ENCODE data around the gene SCAMP3.
"Not testable (repeated sequence)": the region's sequence is repeated elsewhere in the genome, so short reads cannot be mapped to it uniquely, and the experiment has no call there.

SCAMP3 gene

DNA sequence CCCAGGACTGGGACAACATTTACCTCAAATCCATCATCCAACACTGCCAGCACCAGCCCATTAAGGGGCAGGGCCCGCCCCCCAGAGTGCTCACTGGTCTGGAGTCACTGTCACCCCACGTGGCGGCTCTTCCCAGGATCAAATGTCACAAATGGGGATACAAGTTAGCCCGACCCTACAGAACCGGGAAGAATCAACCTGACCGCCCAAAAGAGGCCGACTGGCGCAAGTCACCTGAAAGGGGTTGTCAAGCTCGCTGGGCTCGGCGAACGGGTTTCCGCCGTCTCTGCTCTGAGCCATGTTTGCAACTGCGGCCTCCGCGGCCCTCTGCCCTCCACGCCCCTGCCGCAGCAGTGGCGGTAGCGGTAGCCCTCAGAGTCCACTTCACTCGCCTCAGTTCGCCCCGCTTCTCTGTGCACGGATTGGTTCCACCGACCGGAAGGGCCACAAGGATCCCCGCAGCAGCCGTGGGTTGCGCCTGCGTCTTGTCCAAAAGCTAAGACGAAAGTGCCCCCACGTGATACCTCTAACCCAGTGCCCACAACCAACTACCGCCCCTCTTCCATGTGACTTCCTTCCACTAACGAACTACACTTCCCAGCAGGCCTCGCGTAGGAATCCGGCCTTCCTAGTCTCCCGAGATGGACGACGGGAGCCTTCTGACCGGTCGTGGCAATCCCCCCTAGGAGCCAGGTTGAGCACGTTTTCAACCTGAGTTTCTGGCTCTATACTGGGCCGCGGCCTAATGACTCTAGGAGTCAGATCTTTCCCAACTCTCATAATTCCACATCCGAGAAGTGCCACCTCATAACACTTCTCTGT is at the start of gene SCAMP3:
Gene SCAMP3 (minus strand): TSS at position 509 of the 822 bp plus-strand sequence. CDS start 209 bp downstream, at position 300.
- peak; percentile 82 for DNase-seq

DNA sequence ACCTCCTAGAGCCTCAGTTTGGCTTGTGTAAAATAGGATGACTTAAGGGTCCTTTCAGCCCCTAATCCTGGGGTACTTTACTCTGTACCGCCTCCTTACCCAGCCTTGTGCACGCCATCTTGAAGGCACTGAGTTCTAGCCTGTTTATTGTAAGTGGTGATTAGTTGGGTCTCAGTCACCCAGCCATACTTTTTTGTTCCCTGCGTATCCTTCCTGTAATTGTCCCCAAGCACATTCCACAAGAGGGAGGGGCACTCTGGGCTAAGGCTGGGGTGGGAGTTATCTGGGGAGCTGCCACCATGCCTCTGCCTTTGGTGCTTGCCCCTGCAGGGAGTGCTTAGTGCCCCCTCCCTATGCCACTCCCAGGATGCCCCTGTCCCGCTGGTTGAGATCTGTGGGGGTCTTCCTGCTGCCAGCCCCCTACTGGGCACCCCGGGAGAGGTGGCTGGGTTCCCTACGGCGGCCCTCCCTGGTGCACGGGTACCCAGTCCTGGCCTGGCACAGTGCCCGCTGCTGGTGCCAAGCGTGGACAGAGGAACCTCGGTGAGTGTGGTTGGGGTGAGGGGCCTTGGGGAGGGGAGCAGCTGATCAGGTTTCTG is 47.4 kb upstream of the SCAMP3 start:
- DNase-seq = no peak

DNA sequence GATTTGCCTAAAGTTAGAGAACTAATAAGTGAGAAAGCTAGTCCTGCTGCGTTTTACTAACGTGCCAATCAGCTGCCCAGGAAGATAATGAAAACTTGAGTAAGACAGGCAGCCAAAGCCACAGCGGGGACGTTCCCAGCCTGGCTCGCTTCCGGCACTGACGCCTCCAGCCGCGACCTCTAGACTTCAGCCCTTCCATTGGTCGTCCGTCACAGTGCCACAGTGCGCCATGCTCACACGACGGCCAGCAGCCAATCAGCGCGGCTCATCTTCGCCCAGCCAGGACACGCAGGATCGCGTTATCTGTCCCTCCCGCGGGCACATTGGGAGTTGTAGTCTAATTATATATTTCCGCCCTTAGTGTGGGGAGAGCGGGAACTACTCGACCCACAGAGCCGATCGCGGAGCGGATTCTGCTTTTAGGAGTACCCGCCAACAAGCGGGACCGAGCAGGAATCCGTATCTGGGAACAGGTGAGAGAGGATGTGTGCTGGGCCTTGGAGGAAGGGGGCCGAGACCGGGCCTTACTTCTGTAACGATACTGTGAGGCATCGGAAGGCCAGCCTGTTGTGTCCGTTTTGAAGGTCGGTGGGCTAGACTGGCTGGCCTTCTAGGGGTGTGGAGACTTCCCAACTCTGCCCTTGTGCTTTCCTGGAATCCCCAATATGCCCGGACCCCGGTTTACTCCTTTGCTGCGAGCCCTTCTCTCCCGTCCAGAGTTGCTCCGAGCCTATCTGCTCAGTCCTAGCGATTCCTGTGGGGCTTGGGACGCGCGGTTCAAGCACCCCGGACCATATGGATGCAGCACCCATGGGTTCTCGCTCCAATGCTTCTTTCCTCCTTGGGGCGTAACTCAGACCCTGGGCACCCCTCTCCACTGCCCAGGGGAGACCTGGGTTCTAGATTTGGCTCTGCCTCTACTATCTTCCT is 46.6 kb upstream of the SCAMP3 start, which contains the start of gene FDPS:
Gene FDPS (plus strand): TSS at position 374 of the 930 bp plus-strand sequence. CDS start 924 bp downstream, outside the sequence.
- DNase-seq = peak; percentile 96

DNA sequence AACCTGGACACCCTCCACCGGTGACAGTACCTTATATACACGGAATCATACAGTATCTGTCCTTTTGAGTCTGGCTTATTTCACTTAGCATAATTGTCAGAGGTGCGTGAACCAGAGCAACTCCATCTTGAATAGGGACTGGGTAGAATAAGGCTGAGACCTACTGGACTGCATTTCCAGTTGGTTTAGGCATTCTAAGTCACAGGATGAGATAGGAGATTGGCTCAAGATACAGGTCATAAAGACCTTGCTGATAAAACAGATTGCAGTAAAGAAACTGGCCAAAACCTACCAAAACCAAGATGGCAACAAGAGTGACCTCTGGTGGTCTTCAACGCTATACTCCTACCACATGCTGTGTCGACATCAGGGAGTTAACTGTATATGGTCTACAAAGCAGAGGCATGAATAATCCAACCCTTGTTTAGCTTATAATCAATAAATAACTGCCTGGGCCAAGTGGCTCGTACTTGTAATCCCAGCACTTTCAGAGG is 45.1 kb upstream of the SCAMP3 start:
- no peak for DNase-seq

DNA sequence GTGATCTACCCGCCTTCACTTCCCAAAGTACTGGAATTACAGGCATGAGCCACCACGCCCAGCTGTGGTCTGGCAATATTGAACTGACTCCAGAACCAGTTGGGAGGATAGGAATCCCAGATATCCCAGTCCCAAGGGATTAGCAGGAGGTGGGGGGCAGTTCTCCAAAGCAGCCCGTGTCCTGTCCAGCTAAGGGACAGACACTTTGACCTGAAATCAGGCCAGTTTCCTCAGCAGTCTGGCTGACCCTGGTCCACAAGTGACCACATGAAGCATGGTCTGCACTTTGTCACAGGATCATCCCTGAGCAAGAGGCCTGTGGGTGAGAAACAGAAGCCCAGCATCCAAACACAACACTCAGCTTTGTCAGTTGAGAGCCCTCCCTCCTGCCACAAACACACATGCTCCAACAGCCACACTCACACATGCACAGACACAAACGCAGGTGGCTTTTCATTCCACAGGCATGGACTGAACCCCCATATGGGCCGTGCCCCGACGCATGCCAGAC is 43.8 kb upstream of the SCAMP3 start:
- no peak for DNase-seq

DNA sequence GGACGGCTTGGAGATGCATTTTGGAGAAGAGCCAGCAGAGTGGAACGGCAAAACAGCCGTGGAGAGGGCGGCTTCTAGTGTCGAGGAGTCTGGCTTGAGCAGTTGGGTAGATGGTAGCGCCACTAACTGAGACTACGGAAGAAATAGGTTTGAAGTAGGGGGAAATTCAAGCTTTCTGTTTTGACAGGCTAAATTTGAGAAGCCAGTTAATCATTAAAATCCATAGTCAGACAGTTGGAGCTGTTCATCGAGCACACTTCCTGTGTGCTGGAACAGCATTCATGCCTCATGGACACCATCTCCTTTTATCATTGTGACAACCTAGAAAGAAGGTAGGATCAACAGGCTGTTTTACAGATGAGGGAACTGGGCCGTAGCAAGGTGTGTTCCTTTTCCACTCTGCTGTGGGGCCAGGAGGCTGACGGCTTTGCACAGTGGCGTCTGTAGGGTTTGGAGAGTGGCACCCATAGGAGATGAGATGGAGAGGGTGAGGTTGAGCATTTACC is 42.5 kb upstream of the SCAMP3 start:
- no peak for DNase-seq

DNA sequence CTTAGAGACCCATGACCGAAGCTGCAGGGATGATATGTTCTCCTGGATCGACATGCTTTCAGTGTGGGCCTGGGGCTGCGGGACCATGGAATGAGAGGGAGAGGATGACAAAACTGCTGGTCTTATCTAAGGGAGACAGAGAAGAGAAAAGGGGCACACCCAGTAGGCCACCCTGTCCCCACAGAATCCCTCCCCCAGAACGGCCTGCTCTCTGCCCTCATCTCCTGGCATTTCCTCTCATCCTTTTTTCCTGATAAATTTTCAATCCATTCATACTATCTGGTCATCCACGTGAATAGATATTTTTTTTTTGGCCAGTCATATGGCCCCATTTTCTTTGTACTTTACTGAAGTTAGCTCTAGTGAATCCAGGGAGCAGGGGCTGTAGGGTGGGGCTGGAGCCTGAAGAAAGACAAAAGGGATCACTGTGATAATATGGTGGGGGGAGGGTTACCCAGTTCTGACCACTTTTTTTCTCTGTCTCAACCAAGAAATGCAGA is 39.2 kb upstream of the SCAMP3 start, which contains the start of gene PKLR:
Gene PKLR (minus strand): TSS at position 97 of the 500 bp plus-strand sequence. CDS start 43 bp downstream, at position 54.
- DNase-seq = no peak

DNA sequence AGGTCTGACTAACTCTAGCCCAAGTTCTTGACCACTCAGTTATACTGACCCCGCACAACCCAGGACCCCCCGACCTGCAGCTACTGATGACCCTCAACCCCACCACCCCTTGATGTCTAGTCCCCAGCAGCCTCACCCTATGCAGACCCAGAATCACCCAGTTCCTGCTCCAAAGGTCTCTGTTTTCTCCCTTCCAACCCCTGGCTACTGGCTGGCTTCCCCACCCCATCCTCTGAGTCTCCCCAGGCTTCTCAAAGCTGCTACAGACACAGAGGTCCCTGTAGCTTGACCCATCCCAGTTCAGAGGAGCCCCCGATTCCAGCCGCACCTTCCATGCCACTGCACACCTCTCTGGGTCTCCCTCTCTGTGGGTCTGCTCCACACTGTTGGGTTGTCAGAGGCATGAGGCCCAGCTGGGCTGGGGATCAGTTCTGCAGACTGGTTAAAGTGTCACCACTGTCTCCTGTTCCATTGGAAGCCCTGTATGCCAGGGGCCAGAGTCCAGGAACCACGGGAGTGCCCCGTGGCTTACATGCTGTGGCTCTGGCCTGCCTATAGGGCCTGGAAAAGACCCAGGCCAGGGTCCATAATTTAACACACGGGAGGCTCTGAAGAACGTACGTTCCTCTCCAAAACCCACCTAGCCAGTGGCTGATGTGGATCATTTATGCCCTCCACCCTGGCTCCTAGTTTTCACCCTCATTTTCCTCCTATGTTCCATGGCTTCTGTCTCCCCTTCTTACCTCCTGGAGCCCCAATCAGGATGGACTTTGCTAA is 38.6 kb upstream of the SCAMP3 start:
- DNase-seq = no peak

DNA sequence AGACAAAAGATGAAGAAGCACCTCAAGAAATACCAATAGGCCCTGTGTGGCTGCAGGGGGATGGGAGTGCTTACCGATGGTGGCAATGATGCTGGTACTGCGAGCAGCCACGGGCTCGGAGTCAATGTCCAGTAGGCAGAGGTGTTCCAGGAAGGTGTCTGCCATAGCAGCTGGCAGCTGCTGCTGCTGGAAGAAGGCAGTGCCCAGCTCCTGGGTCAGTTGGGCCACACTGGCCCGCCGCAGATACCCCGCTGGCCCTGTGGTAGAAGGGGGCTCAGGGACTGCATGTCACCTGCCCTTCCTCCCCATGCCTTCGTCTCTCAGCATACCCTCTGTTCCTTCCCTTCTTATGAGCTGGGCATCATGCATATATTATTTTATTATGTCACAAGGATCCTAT is 37.9 kb upstream of the SCAMP3 start:
- no peak for DNase-seq

DNA sequence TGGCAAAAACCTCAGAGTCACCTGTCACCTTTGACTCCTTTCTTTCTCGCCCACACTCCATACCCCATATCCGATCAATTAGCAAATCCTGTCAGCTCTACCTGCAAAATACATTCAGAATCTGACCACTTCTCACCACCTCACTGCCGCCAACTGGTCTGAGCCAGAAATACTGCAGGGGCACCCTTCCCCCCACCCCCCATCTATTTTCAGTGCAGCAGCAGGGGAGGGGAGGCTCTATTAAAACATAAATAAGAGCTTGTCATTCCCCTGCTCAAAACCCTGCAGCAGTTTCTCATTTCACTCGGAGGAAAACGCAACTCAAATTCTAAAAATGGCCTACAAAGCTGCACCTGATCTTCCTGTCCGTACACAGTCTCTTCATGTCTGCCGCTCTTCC is 35.2 kb upstream of the SCAMP3 start:
- no peak for DNase-seq

DNA sequence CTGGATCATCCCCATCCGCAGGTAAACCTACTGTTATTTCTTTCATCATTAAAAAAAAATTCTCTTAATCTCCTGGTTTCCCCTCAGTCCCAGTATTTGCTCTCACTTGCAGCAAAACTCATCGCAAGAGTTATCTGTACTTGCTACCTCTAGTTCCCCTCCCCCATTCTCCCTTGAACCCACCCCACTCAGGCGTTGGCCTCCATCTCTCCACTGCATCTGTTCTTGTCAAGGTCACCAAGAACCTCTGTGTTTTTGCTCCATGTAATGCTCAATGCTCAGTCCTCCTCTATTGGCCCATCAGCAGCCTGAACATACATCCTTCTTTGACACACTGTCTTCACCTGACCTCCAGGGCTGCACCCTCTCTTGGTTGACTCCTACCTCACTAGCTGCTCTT is 34.5 kb upstream of the SCAMP3 start:
- no peak for DNase-seq

DNA sequence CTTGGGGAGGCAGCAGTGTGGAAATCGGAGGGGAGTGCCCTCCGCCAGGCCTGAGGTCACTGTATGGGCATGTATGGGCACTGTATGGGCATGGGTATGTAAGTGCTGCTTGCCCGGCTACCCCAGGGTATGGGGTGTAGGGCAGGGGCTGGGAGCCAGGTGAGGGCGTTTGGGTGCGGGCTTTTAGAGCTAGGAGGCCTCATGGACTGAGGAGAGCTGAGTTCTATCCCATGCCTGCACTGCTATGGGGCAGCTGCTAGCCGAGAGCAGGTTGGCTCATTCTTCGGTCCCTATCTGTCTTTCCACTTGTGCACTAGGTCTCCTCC is 33.7 kb upstream of the SCAMP3 start:
- DNase-seq = no peak

DNA sequence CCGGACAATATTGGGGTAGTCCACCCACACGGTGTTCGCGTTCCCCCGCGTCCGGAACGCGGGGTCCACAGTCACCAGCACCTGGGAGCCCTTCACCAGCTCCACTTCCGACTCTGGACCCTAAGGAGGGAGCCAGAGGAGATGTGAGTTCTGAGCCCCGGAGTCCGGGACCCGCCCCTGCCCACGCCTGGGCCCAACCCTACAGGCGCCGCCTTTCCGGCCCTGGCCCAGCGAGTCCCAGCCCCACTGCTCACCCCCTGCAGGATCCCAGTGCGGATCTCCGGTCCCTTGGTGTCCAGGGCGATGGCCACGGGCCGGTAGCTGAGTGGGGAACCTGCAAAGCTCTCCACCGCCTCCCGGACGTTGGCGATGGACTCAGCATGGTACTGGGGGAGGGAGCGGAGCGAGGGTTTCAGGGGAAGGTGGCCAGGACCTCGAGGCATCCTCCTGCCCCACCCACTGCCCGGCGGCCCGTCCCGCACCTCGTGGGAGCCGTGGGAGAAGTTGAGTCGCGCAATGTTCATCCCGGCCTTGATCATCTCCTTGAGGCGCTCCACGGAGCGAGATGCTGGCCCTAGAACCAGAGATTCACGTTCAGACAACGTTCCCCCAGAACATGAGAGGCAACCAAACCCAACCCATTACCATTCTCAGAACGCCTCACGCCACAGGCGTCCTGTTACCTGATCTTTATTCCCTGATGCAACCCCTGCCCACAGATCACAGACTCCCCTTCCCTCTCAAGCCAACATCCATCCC is 33.2 kb upstream of the SCAMP3 start:
- no peak for DNase-seq

DNA sequence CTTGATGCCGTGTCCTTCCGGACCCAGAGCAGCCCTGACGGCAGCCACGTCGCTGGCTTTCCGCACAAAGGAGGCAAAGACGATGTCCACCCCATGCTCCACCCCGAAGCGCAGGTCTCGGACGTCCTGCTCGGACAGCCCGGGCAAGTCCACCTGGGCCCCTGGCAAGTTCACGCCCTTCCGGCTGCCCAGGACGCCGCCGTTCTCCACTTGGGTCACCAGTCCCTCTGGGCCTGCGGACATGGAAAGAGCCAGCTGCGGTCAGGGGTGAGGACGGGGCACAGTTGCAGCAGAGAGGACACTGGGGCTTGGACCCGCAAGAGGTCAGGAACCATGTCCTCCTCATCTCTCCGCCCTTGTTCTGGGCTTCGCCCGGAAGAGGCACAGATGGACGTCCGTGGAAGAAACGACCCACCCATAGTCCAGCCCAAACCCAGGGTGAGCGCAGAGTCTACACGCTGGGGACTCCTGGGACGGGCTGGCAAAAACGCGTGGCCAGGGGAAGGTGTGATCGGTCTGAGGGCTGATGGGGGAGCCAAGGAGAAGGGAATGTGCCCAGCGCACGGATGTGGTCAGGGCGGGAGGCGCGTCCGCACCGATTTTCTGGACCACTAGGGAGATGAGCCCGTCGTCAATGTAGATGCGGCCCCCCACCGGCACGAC is 32.5 kb upstream of the SCAMP3 start:
- DNase-seq = no peak

DNA sequence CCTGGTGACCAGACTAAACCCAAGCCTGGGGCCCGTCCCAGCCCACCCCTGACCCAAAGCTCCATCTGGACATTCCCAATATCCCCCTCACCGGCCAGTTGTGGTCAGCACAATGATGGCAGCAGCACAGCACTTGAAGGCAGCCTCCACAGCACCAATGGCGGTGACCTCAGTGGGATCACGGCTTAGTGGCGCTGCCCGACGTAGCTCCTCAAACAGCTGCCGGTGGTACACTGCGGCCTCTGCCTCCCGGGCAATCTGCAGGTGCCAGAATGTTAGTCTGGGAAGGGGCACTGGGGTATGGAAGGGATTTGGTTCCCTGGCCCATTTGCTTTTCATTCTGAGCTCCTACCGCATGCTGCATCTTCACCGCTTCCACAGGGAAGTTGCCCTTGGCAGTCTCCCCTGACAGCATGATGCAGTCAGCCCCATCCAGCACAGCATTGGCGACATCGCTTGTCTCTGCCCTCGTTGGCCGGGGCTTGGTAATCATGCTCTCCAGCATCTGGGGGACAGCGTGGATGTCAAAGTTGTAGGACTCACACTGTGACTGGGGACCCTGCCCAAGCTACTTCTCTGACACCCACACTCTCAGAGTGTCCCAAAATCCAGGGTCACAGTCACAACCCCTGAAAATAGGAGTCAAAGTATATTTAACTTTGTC is 31.1 kb upstream of the SCAMP3 start:
- DNase-seq = no peak

DNA sequence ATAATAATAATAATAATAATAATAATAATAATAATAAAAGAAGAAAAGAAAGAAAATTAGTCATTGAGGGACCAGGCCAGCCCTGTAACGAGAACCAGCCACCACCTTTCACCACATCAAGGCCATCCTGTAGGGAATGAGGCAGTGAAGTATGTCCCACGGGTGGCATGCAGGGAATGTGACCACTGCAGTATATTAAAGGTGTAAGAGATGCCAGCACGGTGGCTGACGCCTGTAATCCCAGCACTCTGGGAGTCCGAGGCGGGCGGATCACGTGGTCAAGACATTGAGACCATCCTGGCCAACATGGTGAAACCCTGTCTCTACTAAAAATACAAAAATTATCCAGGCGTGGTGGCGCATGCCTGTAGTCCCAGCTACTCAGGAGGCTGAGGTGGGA is 28.8 kb upstream of the SCAMP3 start:
- not testable (repeated sequence) for DNase-seq

DNA sequence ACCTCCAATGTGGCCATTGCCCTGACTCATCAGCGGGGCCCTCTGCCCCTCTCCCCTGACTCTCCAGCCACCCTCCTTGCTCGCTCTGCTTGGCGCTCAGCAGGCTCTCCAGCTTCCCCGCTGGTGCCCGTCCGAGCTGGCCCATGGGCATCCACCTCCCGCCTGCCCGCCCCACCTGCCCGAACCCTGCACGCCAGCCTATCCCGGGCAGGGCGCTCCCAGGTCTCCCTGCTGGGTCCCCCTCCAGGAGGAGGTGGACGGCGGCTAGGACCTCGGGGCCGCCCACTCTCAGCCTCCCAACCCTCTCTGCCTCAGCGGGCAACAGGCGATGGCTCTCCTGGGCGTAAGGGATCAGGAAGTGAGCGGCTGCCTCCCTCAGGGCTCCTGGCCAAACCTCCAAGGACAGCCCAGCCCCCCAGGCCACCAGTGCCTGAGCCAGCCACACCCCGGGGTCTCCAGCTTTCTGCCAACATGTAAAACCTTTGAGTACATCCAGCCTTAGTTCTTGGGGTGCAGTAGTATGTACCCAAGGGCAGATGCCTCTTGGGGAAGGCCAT is 25.9 kb upstream of the SCAMP3 start:
- DNase-seq = no peak

DNA sequence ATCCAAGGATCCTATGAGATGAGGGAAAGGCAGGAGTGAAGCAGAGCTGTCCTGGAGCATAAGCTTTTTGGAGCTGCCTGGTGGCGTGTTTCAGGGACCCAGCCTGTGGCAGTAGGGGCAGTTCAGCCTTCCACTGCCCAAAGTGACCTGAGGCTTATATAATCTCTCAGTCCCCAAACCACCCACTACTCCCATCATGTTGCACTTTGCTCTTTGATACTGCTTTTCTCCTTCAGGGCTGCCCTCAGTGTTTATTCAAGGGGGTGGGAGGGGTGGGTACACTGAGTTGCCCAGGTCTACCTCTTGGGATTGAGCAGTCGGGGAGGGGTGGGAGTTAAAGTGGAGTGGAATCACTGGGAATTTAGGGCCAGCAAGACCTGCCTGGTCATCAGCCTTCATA is 24.4 kb upstream of the SCAMP3 start:
- no peak for DNase-seq

DNA sequence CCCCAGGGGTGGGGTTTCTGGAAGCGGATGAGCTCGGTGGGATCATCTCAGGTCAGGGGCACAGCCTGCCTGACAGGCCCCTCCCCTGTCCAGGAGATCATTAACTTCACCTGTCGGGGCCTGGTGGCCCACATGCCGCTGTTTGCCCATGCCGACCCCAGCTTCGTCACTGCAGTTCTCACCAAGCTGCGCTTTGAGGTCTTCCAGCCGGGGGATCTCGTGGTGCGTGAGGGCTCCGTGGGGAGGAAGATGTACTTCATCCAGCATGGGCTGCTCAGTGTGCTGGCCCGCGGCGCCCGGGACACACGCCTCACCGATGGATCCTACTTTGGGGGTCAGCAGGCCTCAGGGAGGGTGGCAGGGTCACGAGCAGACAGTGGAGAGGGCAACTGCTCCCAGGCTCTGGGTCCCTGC is 23.5 kb upstream of the SCAMP3 start:
- no peak for DNase-seq
